NCI-H524 treated with DMSO at 0.1 percent for 48 hours (cell line): Measurements from ENCODE around the gene COPB1.

Experiments
- DNase-seq: peaks from one replicate; lab custom pipeline; 2025; lab: John Stamatoyannopoulos, UW

The COPB1 gene

DNA sequence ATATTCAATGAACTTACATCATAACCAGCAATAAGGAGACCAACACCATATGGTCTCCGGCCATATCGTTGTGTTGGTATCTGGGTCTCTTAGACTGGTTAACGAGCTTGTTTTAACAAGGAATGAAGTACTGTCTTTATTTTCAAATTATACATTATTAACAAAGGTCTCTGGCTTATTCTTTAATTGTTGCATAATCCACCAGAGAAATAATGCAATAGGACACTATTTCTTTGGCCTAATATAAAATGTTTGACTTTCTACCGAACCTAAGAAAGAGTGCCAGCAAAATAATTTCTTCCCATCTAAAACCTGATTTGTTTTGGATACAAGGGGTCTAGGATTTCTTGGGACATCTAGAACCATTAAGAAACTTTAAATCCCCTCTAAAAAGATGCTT, 14.2 kb upstream of the COPB1 start:
- no peak for DNase-seq

- DNase-seq, result no peak
Measured at GRCh38 chr11:14506532-14506931, 6.9 kb upstream of the COPB1 start.

- no peak for DNase-seq
Measured at GRCh38 chr11:14503023-14503422, 3.4 kb upstream of the COPB1 start.

DNA sequence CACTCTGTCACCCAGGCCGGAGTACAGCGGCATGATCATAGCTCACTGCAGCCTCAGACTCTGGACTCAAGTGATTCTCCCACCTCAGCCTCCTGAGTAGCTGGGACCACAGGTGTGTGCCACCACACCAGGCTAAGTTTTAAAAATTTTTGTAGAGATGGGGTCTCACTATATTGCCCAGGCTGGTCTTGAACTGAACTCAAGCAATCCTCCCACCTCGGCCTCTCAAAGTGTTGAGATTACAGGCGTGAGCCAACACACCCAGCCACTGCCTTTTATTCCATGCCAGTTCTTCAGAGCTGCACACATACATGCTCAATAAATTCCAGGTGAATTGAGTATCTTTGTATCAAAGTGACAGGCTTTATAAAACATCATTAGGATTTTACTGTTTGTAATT, 2.4 kb upstream of the COPB1 start:
- no peak for DNase-seq

DNA sequence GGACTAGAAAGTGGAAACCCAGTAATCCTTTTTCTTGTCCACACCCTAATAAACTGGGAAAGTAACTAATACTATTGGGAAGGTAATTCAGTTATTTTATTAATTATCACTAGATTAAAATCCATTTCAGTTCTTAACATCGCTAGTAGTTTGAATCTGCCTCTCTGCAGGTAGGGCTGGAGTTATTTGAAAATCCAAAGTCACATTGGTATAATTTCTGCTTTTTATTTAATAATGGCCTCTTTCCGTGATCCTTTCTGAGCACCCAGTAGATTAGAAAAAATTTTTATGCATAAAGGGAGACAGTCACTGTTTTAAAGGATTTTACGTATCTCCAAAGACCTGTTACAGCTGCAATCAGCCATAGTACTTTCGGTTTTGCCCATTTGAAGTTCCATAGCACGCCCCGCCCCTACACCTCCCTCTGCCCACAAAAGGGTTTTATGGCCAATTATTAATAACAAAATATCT, 605 bp upstream of the COPB1 start:
- no peak for DNase-seq

GRCh38 chr11:14499178-14499559, 442 bp downstream of the COPB1 start:
- no peak for DNase-seq

DNA sequence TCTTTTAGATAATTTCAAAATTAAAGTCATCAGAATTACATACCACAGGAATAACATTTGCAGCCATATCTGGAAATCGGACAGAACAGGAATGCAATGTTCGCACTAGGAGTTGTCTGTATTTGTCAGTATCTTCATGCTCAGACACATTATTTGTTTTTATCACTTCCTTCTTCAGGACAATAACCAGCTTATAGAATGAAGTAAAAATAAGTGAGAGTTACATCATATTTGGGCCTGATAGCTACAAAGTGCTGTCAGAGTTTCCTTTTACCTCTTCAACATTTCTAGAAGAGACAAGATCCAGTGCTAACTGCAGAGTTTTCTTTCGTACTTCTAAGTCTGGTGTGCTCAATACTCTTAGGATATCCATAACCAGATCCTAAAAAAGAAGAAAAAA, 18.9 kb downstream of the COPB1 start:
- DNase-seq, result no peak

DNA sequence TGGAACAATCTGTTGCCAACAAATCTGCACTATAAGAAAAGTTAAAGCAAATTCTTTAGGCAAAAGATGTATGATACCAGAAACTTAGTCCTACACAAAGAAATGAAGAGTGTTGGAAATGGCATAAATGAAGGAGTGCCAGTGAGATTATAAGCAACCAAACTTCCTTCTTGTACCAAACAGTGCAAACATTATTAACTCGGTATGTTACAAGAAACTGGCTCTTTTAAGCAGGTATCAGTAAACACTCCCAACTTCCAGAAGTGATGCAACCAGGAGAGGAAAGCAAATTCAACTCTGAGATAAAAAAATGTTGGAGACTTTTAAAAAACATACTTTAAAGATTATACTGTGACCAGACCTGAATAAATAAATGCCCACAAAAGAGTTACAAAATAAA, 28.5 kb downstream of the COPB1 start:
- DNase-seq, result no peak

DNA sequence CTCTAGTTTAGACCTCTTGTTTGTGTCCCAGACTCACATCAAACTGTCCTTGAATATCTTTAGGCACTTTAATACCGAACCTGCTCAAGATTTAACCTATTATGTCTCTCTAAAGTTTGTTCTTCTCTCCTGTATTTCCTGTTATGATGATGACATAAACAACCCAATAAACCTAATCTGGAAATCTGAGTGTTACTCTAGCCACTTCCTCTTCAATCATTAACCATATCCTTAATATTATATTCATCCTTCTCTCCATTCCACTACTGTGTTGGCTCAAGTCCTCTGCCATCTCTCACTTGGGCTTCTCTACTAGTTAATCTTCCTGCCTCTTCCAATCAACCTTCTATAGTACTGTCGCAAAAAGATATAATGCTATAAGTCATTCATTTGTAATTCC, 36.0 kb downstream of the COPB1 start:
- DNase-seq, result no peak

DNA sequence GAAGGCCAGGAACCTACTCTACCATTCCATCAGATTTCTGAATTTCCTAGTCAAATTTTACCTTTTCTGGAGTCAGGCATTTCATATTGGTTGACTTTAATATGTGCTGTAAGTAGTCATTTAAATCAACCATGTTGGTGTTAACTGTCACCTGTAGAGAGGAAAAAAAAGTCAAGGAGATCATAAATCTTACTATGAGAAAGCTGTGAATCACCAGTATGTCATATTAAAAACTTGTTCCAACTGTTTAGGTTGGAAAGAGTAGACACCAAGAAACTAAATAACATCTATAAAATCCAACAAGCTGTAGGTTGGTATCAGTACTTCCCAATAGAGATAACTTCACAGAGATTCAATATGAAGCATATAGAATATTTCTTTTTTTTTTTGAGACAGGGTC, 39.5 kb downstream of the COPB1 start:
- no peak for DNase-seq

DNA sequence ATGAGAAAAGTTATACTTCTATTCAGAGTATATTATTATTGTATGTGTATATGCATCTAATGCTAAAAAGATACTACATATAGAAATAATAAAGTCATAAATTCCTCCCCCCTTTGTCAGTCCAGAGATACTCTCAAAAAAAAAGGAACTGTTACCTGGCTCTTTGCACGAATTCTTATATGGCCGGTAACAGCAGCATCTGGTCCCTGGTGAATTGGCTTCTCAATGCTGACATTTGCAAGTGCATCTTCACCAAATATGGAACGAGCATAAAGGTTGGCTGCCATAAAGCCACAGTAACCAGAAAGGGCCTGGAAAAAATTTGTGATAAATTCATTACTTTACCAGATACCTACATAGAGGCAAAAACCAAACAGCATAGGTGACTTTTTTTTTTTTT, 41.2 kb downstream of the COPB1 start:
- no peak for DNase-seq

DNA sequence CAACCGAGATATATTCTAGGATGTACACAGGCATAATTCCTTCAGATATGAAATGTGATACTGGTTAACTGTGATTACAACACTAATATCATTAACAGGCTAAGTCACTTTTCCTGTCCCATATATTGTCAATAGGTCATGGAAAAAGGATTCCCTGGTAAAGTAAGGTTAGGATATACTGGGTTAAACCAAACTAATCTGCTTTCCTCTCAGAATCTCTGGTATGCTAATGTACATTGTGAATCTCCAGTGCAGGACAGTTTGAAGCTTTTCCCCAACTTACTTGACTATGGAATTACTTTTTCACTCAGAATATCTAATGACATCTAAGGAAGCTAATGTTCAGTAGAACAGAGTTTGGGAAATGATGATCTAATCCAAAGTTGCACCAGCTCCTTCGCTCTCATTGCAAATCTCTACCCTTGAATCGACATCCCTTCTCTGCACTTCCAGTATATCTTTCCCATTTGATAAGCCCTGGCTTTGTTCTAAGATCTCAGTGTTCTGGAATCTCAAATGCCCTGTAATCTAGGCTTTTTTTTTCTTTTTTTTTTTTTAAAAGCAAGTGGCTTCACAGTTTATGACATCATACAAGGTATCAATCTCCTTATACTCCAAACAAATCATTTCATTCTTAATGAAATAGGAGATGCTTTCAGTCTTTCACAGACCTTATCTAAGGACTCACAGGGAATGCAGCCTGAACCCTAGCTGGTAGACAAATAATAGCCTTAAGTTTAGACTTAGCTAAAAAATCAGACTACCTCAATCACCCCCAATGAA, 43.8 kb downstream of the COPB1 start:
- DNase-seq, result no peak

- DNase-seq, result no peak
Measured at GRCh38 chr11:14454861-14455632, 44.6 kb downstream of the COPB1 start.

GRCh38 chr11:14451825-14452224, 47.8 kb downstream of the COPB1 start:
- no peak for DNase-seq

DNA sequence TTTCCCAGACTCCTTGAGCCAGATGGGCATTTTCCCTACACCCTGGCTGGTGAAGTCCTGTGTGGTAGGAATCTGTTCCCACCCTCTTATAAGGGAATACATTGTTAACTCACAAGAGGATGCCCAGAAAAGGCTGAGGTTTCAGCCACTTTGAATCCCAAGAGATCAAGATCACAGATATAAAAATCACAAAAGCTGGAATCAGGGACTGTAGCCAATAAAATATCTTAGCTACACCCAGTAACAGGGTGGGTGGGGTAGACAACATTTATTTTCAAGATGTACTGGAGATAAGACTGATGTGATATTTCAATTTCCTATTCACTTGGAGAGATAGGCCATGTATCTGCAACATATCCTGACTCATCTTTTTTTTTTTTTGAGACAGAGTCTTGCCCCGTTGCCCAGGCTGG, 50.3 kb downstream of the COPB1 start:
- DNase-seq, result no peak

GRCh38 chr11:14448240-14448639, 51.4 kb downstream of the COPB1 start:
- no peak for DNase-seq

- no peak for DNase-seq
Measured at GRCh38 chr11:14446701-14447169, 52.9 kb downstream of the COPB1 start.

- no peak for DNase-seq
Measured at GRCh38 chr11:14445542-14446530, 53.8 kb downstream of the COPB1 start.

GRCh38 chr11:14444441-14445189, 55.0 kb downstream of the COPB1 start:
- no peak for DNase-seq

DNA sequence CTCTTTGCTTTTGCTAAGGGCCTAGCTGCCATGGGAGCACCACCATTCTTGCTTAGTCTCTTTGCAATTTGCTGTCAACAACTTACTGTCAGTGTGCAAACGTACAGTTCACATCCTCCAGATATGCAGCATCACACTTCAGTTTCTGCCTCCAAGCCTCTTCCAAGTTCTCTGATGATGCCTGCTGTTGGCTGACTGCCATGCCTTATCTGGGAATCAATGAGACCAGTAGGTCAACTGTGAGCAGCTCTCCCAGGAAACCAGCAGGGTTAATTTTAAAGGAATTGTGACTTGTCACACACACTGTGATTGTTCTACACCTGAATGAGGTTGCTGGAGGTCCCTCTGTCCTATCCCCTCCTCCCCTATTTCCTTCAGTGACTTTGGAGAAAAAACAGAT, 56.0 kb downstream of the COPB1 start:
- no peak for DNase-seq
